ENCODE measurements around the gene GPR137B.

The GPR137B gene

DNA sequence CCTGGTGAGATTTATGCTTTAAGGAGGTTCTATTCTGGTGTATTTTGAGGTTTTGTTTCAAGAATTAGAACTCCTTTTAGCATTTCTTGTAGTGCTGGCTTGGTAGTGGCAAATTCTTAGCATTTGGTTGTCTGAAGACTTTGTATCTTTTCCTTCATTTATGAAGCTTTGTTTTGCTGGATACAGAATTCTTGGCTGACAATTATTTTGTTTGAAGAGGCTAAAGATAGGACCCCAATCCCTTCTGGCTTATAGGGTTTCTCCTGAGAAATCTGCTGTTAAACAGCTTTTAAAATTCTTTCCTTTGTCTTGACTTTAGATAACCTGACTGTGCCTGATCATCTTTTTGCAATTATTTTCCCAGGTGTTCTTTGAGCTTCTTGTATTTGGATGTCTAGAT, 58.6 kb downstream of the GPR137B start:
- no peak for DNase-seq (ENCODE audit: low spot score)
- TF ChIP-seq, protein P1, sequence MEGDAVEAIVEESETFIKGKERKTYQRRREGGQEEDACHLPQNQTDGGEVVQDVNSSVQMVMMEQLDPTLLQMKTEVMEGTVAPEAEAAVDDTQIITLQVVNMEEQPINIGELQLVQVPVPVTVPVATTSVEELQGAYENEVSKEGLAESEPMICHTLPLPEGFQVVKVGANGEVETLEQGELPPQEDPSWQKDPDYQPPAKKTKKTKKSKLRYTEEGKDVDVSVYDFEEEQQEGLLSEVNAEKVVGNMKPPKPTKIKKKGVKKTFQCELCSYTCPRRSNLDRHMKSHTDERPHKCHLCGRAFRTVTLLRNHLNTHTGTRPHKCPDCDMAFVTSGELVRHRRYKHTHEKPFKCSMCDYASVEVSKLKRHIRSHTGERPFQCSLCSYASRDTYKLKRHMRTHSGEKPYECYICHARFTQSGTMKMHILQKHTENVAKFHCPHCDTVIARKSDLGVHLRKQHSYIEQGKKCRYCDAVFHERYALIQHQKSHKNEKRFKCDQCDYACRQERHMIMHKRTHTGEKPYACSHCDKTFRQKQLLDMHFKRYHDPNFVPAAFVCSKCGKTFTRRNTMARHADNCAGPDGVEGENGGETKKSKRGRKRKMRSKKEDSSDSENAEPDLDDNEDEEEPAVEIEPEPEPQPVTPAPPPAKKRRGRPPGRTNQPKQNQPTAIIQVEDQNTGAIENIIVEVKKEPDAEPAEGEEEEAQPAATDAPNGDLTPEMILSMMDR (IDR thresholded peaks at IDR 0.05; ENCODE audit: extremely low read depth, missing control alignments), result no peak

DNA sequence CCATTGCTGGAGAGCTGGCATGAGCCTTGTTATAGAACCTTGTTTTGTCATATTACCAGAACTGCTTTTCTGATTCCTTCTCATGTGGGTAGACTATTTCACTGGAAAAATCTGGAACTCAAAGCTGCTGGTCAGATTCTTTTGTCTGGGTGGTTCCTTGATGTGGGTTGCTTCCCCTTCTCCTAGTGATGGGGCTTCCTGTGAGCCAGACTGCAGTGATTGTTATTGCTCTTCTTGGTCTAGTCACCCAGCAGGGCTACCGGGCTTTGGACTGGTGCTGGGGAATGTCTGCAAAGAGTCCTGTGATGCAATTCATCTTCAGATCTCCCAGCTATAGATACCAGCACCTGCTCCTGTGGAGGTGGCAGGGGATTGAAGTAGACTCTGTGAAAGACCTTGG, 59.4 kb downstream of the GPR137B start:
- TF ChIP-seq, protein P1 (IDR thresholded peaks at IDR 0.05; ENCODE audit: extremely low read depth, missing control alignments), result no peak
- no peak for DNase-seq (ENCODE audit: low spot score)

DNA sequence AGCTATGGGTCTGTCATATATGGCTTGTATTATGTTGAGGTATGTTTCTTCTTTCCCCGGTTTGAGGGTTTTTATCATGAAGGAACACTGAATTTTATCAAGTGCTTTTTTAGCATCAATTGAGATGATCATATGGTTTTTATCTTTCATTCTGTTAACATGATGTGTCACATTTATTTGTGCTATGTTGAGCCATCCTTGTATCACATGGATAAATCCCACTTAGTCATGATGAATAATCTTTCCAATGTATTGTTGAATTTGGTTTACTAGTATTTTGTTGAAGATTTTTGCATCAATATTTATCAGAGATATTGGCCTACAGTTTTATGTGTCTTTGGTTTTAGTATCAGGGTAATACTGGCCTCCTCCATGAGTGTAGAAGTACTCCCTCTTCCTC, 61.7 kb downstream of the GPR137B start:
- no peak for DNase-seq (ENCODE audit: low spot score)
- TF ChIP-seq, protein P1 (IDR thresholded peaks at IDR 0.05; ENCODE audit: extremely low read depth, missing control alignments), result no peak

DNA sequence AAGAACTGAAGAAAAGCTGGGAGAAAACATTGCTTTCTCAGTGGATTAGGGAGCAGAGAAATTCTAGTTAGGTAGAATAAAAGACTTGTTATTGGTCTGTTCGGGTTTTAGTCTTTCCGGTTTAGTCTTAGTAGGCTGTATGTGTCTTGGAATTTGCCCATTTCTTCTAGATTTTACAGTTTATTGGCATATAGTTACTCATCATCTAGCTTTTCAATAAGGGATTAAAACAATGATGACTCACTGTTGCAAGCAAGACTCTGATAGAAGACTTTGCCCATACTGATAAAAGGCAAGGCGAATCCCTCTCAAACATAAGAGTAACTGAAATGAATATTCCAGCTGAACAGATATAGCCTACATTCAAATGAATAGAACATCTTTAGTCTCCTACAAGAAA, 62.3 kb downstream of the GPR137B start:
- TF ChIP-seq, protein P1 (IDR thresholded peaks at IDR 0.05; ENCODE audit: extremely low read depth, missing control alignments), result no peak
- DNase-seq (ENCODE audit: low spot score), result no peak

DNA sequence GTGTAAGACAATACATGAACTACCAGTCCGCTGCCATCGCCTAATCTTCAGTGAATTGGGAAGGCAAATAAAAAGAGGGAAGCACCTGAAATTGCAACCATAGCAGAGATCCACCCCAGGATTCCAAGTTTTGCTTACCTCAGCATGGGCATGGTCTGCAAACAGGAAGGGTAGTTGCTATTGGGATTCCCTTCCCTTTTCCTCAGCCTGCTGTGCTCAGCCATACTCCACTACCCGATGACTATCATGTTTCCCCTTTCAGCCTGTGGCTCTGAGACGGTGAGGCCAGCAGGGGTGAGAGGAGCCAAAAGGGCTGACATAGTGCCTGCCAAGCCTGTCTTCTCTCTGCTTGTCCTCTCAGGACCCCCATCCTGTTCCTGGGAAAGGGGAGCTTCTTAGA, 64.2 kb downstream of the GPR137B start:
- DNase-seq (ENCODE audit: low spot score), result no peak
- TF ChIP-seq, protein P1 (IDR thresholded peaks at IDR 0.05; ENCODE audit: extremely low read depth, missing control alignments), result no peak

DNA sequence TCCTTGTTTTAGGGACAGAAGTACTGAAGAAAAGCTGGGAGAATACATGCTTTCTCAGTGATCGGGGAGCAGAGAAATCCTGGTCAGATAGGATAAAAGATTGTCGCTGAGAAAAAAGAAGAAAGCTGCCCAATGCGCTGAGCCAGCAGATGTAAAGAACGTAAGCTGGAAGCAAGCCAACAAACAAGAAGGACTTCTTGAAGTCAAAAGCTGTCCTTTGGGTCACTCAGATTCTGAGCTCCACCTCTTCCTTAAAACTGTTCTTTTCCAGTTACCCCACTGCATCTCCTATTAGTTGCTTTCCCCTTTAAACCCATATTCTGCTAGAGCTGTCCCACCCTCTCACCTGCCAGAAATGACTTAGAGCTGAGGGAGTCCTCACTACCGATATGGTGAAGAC, 64.8 kb downstream of the GPR137B start:
- TF ChIP-seq, protein P1 (IDR thresholded peaks at IDR 0.05; ENCODE audit: extremely low read depth, missing control alignments), result no peak
- no peak for DNase-seq (ENCODE audit: low spot score)

DNA sequence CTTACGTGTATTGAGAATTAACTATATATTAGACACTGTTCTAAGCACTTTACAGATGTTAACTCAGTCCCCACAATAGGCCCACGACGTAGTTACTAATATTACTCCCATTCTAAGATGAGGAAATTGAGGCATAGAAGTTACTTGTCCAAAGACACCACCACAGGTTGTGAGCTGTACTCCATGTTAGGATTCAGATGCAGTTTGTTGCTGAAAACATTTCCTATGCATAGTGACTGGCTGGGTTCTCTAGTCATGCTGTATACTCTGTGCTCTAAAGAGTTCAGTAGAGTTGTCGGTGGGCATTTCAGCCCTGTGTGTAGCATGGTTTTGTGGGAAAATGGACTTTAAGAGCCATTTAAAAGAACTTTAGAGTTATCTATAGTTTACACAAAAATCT, 65.2 kb downstream of the GPR137B start:
- TF ChIP-seq, protein P1 (IDR thresholded peaks at IDR 0.05; ENCODE audit: extremely low read depth, missing control alignments), result no peak
- no peak for DNase-seq (ENCODE audit: low spot score)
